ENCODE results near the gene MTERF4.

DNA sequence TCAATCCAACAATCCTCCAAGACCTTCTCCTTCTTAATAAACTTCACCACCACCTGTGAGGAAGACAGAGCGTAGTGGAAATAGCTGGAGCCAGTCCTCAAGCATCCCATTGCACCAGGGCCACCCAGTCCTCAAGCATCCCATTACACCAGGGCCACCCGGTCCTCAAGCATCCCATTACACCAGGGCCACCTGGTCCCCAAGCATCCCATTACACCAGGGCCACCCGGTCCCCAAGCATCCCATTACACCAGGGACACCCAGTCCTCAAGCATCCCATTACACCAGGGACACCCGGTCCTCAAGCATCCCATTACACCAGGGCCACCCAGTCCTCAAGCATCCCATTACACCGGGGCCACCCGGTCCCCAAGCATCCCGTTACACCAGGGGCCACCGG lies 13.3 kb upstream of the MTERF4 start:
- no peak for TF ChIP-seq EZH2 (IDR thresholded peaks at IDR 0.05; ENCODE audit: borderline replicate concordance, low read length)
- TF ChIP-seq, protein P1, sequence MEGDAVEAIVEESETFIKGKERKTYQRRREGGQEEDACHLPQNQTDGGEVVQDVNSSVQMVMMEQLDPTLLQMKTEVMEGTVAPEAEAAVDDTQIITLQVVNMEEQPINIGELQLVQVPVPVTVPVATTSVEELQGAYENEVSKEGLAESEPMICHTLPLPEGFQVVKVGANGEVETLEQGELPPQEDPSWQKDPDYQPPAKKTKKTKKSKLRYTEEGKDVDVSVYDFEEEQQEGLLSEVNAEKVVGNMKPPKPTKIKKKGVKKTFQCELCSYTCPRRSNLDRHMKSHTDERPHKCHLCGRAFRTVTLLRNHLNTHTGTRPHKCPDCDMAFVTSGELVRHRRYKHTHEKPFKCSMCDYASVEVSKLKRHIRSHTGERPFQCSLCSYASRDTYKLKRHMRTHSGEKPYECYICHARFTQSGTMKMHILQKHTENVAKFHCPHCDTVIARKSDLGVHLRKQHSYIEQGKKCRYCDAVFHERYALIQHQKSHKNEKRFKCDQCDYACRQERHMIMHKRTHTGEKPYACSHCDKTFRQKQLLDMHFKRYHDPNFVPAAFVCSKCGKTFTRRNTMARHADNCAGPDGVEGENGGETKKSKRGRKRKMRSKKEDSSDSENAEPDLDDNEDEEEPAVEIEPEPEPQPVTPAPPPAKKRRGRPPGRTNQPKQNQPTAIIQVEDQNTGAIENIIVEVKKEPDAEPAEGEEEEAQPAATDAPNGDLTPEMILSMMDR (conservative IDR thresholded peaks at IDR 0.05 in 1 of 2, IDR thresholded peaks at IDR 0.05 in 1 of 2; ENCODE audit: extremely low read depth in 1 of 2, insufficient read depth in 1 of 2, low read depth in 1 of 2, low read length in 2 of 2): no peak
